ENCODE results near the gene ANTXR2. TPM values are rescaled to one million over a fixed set of nuclear protein-coding genes. Genes with fewer than 3 reads are reported as not detected.

ANTXR2 gene
- total and polyA plus RNA-seq, 4 donors, result 16.0 to 88.0 (median 50.7) TPM

- H3K36me3 ChIP-seq (ENCODE audit: control insufficient read depth in 1 of 2, insufficient read depth in 2 of 2, low read length in 1 of 2), result no peaks in the 10 kb centered on the region
- H3K27ac ChIP-seq (ENCODE audit: low read depth in 1 of 2, low read length in 2 of 2), result no peak overlapping the region
- ATAC-seq (ENCODE audit: low FRiP score) (no peak), DNase-seq (no peak)
- 44% methylated on average over 4 of the region's 4 CpGs for WGBS, 2 donors
- H3K4me1 ChIP-seq (ENCODE audit: control insufficient read depth in 1 of 2, insufficient read depth in 2 of 2, low read length in 2 of 2), result no peaks in the 10 kb centered on the region
- H3K4me3 ChIP-seq (ENCODE audit: low read length in 2 of 2), result no peak overlapping the region
- peaks cover 0 to 1% of the 10 kb centered on the region in 2 donors for H3K27me3 ChIP-seq (ENCODE audit: control insufficient read depth in 1 of 2, insufficient read depth in 2 of 2, low read length in 1 of 2)
- no peaks in the 10 kb centered on the region for H3K9me3 ChIP-seq (ENCODE audit: control insufficient read depth, low read length)
- intact Hi-C loops (cut with DNase I), result no loop called here
Measured at GRCh38 chr4:80096175-80096850, 23.3 kb upstream of the ANTXR2 start.

GRCh38 chr4:80094191-80094590, 21.2 kb upstream of the ANTXR2 start:
- no peak overlapping the region for H3K27ac ChIP-seq (ENCODE audit: low read depth in 1 of 2, low read length in 2 of 2)
- WGBS, 2 donors, result 48 to 62% methylated on average over 1 of the region's 1 CpG
- ATAC-seq (ENCODE audit: low FRiP score) (no peak), DNase-seq (no peak)
- H3K4me1 ChIP-seq (ENCODE audit: control insufficient read depth in 1 of 2, insufficient read depth in 2 of 2, low read length in 2 of 2), result no peaks in the 10 kb centered on the region
- H3K27me3 ChIP-seq (ENCODE audit: control insufficient read depth in 1 of 2, insufficient read depth in 2 of 2, low read length in 1 of 2), result peaks cover 0 to 1% of the 10 kb centered on the region in 2 donors
- no peaks in the 10 kb centered on the region for H3K9me3 ChIP-seq (ENCODE audit: control insufficient read depth, low read length)
- no peak overlapping the region for H3K4me3 ChIP-seq (ENCODE audit: low read length in 2 of 2)
- intact Hi-C loops (cut with DNase I), result no loop called here
- no peaks in the 10 kb centered on the region for H3K36me3 ChIP-seq (ENCODE audit: control insufficient read depth in 1 of 2, insufficient read depth in 2 of 2, low read length in 1 of 2)

GRCh38 chr4:80093563-80093962, 20.5 kb upstream of the ANTXR2 start:
- Histone ChIP-seq H3K36me3 (ENCODE audit: control insufficient read depth in 1 of 2, insufficient read depth in 2 of 2, low read length in 1 of 2) (no peaks in the 10 kb centered on the region), H3K9me3 (ENCODE audit: control insufficient read depth, low read length) (no peaks in the 10 kb centered on the region), H3K27ac (ENCODE audit: low read depth in 1 of 2, low read length in 2 of 2) (no peak overlapping the region), H3K27me3 (ENCODE audit: control insufficient read depth in 1 of 2, insufficient read depth in 2 of 2, low read length in 1 of 2) (peaks cover 0 to 1% of the 10 kb centered on the region in 2 donors), H3K4me3 (ENCODE audit: low read length in 2 of 2) (no peak overlapping the region), H3K4me1 (ENCODE audit: control insufficient read depth in 1 of 2, insufficient read depth in 2 of 2, low read length in 2 of 2) (no peaks in the 10 kb centered on the region)
- DNase-seq (no peak), ATAC-seq (ENCODE audit: low FRiP score) (no peak)
- WGBS, 2 donors, result 51 to 64% methylated on average over 3 of the region's 3 CpGs
- intact Hi-C loops (cut with DNase I), result no loop called here

GRCh38 chr4:80092847-80093246, 19.8 kb upstream of the ANTXR2 start:
- intact Hi-C loops (cut with DNase I), result no loop called here
- Histone ChIP-seq H3K9me3 (ENCODE audit: control insufficient read depth, low read length) (no peaks in the 10 kb centered on the region), H3K27ac (ENCODE audit: low read depth in 1 of 2, low read length in 2 of 2) (no peak overlapping the region), H3K36me3 (ENCODE audit: control insufficient read depth in 1 of 2, insufficient read depth in 2 of 2, low read length in 1 of 2) (no peaks in the 10 kb centered on the region), H3K4me1 (ENCODE audit: control insufficient read depth in 1 of 2, insufficient read depth in 2 of 2, low read length in 2 of 2) (no peaks in the 10 kb centered on the region), H3K27me3 (ENCODE audit: control insufficient read depth in 1 of 2, insufficient read depth in 2 of 2, low read length in 1 of 2) (peaks cover 0 to 1% of the 10 kb centered on the region in 2 donors), H3K4me3 (ENCODE audit: low read length in 2 of 2) (no peak overlapping the region)
- no peak for ATAC-seq (ENCODE audit: low FRiP score)
- 96 to 97% methylated on average over 1 of the region's 1 CpG for WGBS, 2 donors
- no peak for DNase-seq

GRCh38 chr4:80092088-80092487, 19.1 kb upstream of the ANTXR2 start:
- Histone ChIP-seq H3K4me3 (ENCODE audit: low read length in 2 of 2) (no peak overlapping the region), H3K27ac (ENCODE audit: low read depth in 1 of 2, low read length in 2 of 2) (no peak overlapping the region), H3K4me1 (ENCODE audit: control insufficient read depth in 1 of 2, insufficient read depth in 2 of 2, low read length in 2 of 2) (no peaks in the 10 kb centered on the region), H3K9me3 (ENCODE audit: control insufficient read depth, low read length) (no peaks in the 10 kb centered on the region), H3K27me3 (ENCODE audit: control insufficient read depth in 1 of 2, insufficient read depth in 2 of 2, low read length in 1 of 2) (no peaks in the 10 kb centered on the region), H3K36me3 (ENCODE audit: control insufficient read depth in 1 of 2, insufficient read depth in 2 of 2, low read length in 1 of 2) (no peaks in the 10 kb centered on the region)
- intact Hi-C loops (cut with DNase I), result no loop called here
- ATAC-seq (ENCODE audit: low FRiP score) (no peak), DNase-seq (no peak)
- WGBS, 2 donors, result 71 to 84% methylated on average over 2 of the region's 2 CpGs

- no peak for ATAC-seq (ENCODE audit: low FRiP score)
- Histone ChIP-seq H3K27ac (ENCODE audit: low read depth in 1 of 2, low read length in 2 of 2) (no peak overlapping the region), H3K4me3 (ENCODE audit: low read length in 2 of 2) (no peak overlapping the region), H3K27me3 (ENCODE audit: control insufficient read depth in 1 of 2, insufficient read depth in 2 of 2, low read length in 1 of 2) (no peaks in the 10 kb centered on the region), H3K36me3 (ENCODE audit: control insufficient read depth in 1 of 2, insufficient read depth in 2 of 2, low read length in 1 of 2) (no peaks in the 10 kb centered on the region), H3K9me3 (ENCODE audit: control insufficient read depth, low read length) (no peaks in the 10 kb centered on the region), H3K4me1 (ENCODE audit: control insufficient read depth in 1 of 2, insufficient read depth in 2 of 2, low read length in 2 of 2) (no peaks in the 10 kb centered on the region)
- intact Hi-C loops (cut with DNase I), result no loop called here
- WGBS, 2 donors, result 84 to 92% methylated on average over 2 of the region's 2 CpGs
- DNase-seq, result no peak
Measured at GRCh38 chr4:80091688-80092087, 18.7 kb upstream of the ANTXR2 start.

GRCh38 chr4:80091184-80091583, 18.2 kb upstream of the ANTXR2 start:
- no peak overlapping the region for H3K4me3 ChIP-seq (ENCODE audit: low read length in 2 of 2)
- intact Hi-C loops (cut with DNase I), result no loop called here
- H3K4me1 ChIP-seq (ENCODE audit: control insufficient read depth in 1 of 2, insufficient read depth in 2 of 2, low read length in 2 of 2), result no peaks in the 10 kb centered on the region
- H3K27me3 ChIP-seq (ENCODE audit: control insufficient read depth in 1 of 2, insufficient read depth in 2 of 2, low read length in 1 of 2), result no peaks in the 10 kb centered on the region
- H3K9me3 ChIP-seq (ENCODE audit: control insufficient read depth, low read length), result no peaks in the 10 kb centered on the region
- no peak overlapping the region for H3K27ac ChIP-seq (ENCODE audit: low read depth in 1 of 2, low read length in 2 of 2)
- DNase-seq, result no peak
- H3K36me3 ChIP-seq (ENCODE audit: control insufficient read depth in 1 of 2, insufficient read depth in 2 of 2, low read length in 1 of 2), result no peaks in the 10 kb centered on the region
- whole genome bisulfite sequencing, 2 donors, result 44 to 46% methylated on average over 3 of the region's 3 CpGs
- no peak for ATAC-seq (ENCODE audit: low FRiP score)

- WGBS, 2 donors, result 90 to 92% methylated on average over 1 of the region's 1 CpG
Measured at GRCh38 chr4:80090090-80090489, 17.1 kb upstream of the ANTXR2 start.

GRCh38 chr4:80088471-80088870, 15.4 kb upstream of the ANTXR2 start:
- no peaks in the 10 kb centered on the region for H3K4me1 ChIP-seq (ENCODE audit: control insufficient read depth in 1 of 2, insufficient read depth in 2 of 2, low read length in 2 of 2)
- ATAC-seq (ENCODE audit: low FRiP score) (no peak), DNase-seq (no peak)
- no peak overlapping the region for H3K4me3 ChIP-seq (ENCODE audit: low read length in 2 of 2)
- intact Hi-C loops (cut with DNase I), result no loop called here
- H3K36me3 ChIP-seq (ENCODE audit: control insufficient read depth in 1 of 2, insufficient read depth in 2 of 2, low read length in 1 of 2), result no peaks in the 10 kb centered on the region
- 90% methylated on average over 1 of the region's 1 CpG for WGBS, 2 donors
- no peaks in the 10 kb centered on the region for H3K9me3 ChIP-seq (ENCODE audit: control insufficient read depth, low read length)
- H3K27ac ChIP-seq (ENCODE audit: low read depth in 1 of 2, low read length in 2 of 2), result no peak overlapping the region
- H3K27me3 ChIP-seq (ENCODE audit: control insufficient read depth in 1 of 2, insufficient read depth in 2 of 2, low read length in 1 of 2), result no peaks in the 10 kb centered on the region

More at GRCh38 chr4:80090090-80090489, 17.1 kb upstream of the ANTXR2 start:
- H3K4me1 ChIP-seq (ENCODE audit: control insufficient read depth in 1 of 2, insufficient read depth in 2 of 2, low read length in 2 of 2), result no peaks in the 10 kb centered on the region
- no peak overlapping the region for H3K4me3 ChIP-seq (ENCODE audit: low read length in 2 of 2)
- H3K27ac ChIP-seq (ENCODE audit: low read depth in 1 of 2, low read length in 2 of 2), result no peak overlapping the region
- ATAC-seq (ENCODE audit: low FRiP score) (no peak), DNase-seq (no peak)
- no peaks in the 10 kb centered on the region for H3K27me3 ChIP-seq (ENCODE audit: control insufficient read depth in 1 of 2, insufficient read depth in 2 of 2, low read length in 1 of 2)
- no peaks in the 10 kb centered on the region for H3K9me3 ChIP-seq (ENCODE audit: control insufficient read depth, low read length)
- intact Hi-C loops (cut with DNase I), result no loop called here
- no peaks in the 10 kb centered on the region for H3K36me3 ChIP-seq (ENCODE audit: control insufficient read depth in 1 of 2, insufficient read depth in 2 of 2, low read length in 1 of 2)

All from aorta (tissue), 5 donors.